IPS-NIHi7 (cell line): ENCODE data around the gene MINPP1.

Source experiments
- DNase-seq: peaks from one replicate; pipeline ENCODE4 v3.0.0; 2012; ENCODE audit warnings: mixed read lengths; ENCODE audit errors: extremely low spot score

MINPP1 gene

GRCh38 chr10:87519582-87519981, 14.9 kb downstream of the MINPP1 start:
- DNase-seq = no peak

GRCh38 chr10:87523731-87524130, 19.0 kb downstream of the MINPP1 start:
- no peak for DNase-seq

- DNase-seq = no peak
Observed at GRCh38 chr10:87524296-87524695, 19.6 kb downstream of the MINPP1 start.

DNA sequence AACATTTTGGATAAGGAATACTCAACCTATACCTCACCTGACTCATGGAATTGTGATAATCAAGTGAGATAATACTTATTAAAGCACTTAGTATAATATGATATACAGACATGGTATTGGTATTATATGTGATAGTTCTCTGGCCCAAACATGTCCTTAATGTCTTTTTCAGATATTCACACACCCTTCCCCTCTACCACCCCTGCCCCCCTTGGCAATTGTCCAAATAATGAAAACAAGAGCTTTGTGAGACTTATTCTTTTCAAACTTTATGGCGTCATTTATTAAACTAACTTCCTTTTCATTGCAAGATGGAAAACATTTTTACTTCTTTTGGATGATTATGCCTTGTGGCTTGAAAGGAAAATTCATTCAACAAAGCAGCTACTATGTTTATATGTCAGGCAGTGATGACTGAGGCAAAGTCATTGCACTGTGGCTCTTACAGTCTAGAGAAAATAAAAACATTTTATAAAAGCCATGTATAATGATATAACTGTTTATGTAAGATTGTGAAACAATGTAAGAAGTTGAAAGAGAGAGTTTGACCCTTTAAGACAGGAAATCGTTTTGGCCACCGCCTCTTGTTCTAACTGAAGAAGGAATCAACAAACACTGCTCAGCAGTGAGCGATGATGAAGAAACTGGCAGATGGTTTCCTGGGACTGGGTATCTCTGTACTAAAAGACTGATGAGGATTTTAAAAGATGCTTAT, 27.4 kb downstream of the MINPP1 start:
- DNase-seq = no peak

- no peak for DNase-seq
Observed at GRCh38 chr10:87532696-87533095, 28.0 kb downstream of the MINPP1 start.

DNA sequence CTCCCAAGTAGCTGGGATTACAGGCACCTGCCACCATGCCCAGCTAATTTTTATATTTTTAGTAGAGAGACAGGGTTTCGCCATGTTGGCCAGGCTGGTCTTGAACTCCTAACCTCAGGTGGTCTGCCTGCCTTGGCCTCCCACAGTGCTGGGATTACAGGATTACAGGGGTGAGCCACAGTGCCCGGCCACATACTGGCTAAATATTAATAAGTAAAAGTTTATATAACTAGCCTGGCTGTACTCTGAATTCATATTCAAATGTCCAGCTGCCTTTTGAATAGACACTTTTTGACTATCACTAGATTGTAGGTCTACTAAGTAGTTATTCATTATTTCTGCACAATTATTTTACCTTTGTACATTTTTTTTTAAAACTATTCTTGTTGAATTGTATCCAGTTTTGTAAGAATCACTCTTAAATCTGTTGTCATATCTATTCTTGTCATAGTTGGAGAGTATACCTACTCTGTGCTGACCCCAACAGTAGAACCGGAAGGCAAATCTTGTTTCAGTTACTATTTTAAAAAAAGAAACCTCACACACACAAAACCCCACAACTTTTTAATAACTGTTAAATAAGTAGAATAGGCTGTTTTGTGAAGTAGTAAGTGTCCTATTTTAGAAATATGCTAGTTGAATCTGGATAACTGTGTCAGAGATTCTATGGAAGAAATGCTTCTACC, 29.6 kb downstream of the MINPP1 start:
- no peak for DNase-seq

- peak; percentile 33 for DNase-seq
Observed at GRCh38 chr10:87538092-87539015, 33.7 kb downstream of the MINPP1 start.

GRCh38 chr10:87541114-87541513, 36.4 kb downstream of the MINPP1 start:
- no peak for DNase-seq

- no peak for DNase-seq
Observed at GRCh38 chr10:87544721-87545120, 40.0 kb downstream of the MINPP1 start.

DNA sequence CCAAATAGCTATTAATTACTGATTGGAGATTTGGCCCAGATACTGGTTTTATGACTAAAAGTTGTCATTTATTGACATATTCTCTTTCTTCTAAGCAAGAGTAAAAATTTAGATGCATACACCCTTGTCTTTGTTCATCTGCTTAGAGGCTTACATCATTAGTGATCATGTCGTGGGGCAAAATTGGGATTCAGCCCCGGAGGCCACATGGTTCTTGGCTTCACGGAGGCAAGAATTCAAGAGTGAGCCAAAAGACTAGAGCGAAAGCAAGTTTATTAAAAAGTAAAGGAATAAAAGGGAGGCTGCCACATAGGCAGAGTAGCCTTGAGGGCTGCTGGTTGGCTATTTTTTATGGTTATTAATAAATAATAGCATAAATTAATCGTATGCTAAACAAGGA, 41.1 kb downstream of the MINPP1 start:
- DNase-seq = no peak

DNA sequence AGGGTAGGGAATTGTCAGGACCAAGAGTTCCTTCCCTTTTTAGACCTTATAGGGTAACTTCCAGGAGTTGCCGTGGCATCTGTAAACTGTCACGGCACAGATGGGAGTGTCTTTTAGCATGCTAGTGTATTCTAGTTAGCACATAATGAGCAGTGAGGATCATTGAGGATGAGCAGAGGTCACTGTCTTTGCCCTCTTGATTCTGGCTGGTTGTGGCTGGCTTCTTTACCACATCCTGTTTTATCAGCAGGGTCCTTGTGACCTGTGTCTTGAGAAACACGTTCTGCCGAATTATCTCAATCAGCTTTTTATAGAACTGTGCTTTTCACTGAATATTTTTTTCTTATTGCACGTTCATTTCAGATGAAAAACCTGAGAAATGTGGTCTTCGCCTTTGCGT, 41.5 kb downstream of the MINPP1 start:
- DNase-seq = no peak

DNA sequence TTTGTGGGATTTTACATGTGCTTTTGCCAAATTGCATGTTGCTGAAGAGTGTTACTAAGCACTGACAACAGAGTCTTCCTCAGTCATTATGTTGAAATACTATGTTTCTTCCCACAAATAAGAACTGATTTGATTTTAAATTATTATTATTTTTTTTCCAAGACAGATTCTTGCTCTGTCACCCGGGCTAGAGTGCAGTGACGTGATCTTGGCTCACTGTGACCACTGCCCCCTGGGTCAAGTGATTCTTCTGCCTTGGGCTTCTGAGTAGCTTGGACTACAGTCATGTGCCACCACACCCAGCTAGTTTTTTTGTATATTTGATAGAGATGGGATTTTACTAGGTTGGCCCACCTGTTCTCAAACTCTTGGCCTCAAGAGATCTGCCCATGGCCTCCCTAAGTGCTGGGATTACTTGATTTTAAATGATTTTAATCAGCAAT, 42.3 kb downstream of the MINPP1 start:
- DNase-seq = no peak

DNA sequence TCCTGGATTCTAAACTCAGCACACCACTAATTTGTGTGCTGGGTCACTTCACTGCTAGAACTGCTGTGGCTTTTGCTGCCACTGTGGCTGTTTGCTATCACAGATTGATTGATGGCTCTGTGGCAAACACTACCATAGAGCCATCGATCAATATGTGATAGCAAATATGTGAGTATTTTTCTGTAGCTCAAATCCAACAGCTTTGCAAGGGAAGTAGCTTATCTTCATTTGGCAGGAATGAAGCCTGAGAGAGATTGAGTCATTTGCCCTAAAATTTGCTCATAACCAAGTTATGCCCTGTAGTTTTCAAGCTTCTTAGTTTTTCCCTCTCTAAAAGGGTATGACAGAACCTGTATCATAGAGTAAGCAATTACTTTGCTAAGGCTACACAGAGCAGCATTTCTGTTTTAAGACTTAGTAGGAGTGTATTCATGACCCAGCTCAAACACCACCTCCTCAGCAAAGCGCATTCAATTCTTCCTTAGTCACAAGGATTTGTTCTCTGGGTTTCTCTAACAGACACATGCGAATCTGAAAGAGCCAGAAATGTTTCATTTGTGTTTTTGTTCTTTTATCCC, 43.1 kb downstream of the MINPP1 start:
- DNase-seq = no peak

- no peak for DNase-seq
Observed at GRCh38 chr10:87550741-87551140, 46.0 kb downstream of the MINPP1 start.

GRCh38 chr10:87551326-87551725, 46.6 kb downstream of the MINPP1 start:
- DNase-seq = no peak

- DNase-seq = no peak
Observed at GRCh38 chr10:87552248-87552929, 47.7 kb downstream of the MINPP1 start.

DNA sequence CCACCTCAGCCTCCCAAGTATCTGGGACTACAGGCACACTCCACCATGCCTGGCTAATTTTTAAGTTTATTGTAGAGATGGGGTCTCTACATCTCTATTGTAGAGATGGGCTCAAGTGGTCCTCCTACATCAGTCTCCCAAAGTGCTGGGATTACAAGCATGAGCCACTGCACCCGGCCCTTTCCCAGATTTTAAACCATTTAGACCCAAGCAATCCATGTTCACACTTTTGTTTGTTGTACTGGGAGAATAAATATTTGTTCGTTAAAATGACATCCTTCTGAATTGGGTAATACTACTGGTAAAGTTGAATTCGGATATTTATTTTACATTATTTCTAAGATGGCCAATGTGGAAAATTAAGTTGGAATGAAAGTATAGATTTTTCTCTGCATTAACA, 52.7 kb downstream of the MINPP1 start:
- DNase-seq = no peak

- no peak for DNase-seq
Observed at GRCh38 chr10:87558333-87558732, 53.6 kb downstream of the MINPP1 start.

GRCh38 chr10:87559392-87559791, 54.7 kb downstream of the MINPP1 start:
- no peak for DNase-seq

- no peak for DNase-seq
Observed at GRCh38 chr10:87560495-87561129, 55.9 kb downstream of the MINPP1 start.

- no peak for DNase-seq
Observed at GRCh38 chr10:87562750-87563149, 58.1 kb downstream of the MINPP1 start.
